ENCODE measurements around the gene DHX9.

DHX9 gene

GRCh38 chr1:182839209-182840066 is at the start of gene DHX9:
Gene DHX9 (plus strand): TSS chr1:182839347. CDS start chr1:182842567, 3,220 bp downstream.
- TF ChIP-seq ZFX (IDR thresholded peaks at IDR 0.05) (peak; percentile 67), CTCF (conservative IDR thresholded peaks at IDR 0.05) (peak; percentile 34)

GRCh38 chr1:182791281-182792179 is 47.6 kb upstream of the DHX9 start:
- no peak overlapping the region for H3K27ac ChIP-seq
- TF ChIP-seq CTCF (conservative IDR thresholded peaks at IDR 0.05) (no peak), ZFX (IDR thresholded peaks at IDR 0.05) (no peak)

More at GRCh38 chr1:182839209-182840066, at the start of gene DHX9:
- H3K27ac ChIP-seq: peak within 1 kb of the TSS; percentile 93

GRCh38 chr1:182794091-182794490 is 45.1 kb upstream of the DHX9 start:
- TF ChIP-seq ZFX (IDR thresholded peaks at IDR 0.05) (no peak), CTCF (conservative IDR thresholded peaks at IDR 0.05) (no peak)
- H3K27ac ChIP-seq: no peak overlapping the region

- TF ChIP-seq ZFX (IDR thresholded peaks at IDR 0.05) (no peak), CTCF (conservative IDR thresholded peaks at IDR 0.05) (no peak)
- H3K27ac ChIP-seq: no peak overlapping the region
These were observed 44.4 kb upstream of the DHX9 start for GRCh38 chr1:182794676-182795201.

GRCh38 chr1:182795563-182796228 is 43.5 kb upstream of the DHX9 start:
- TF ChIP-seq CTCF (conservative IDR thresholded peaks at IDR 0.05) (no peak), ZFX (IDR thresholded peaks at IDR 0.05) (no peak)
- no peak overlapping the region for H3K27ac ChIP-seq

GRCh38 chr1:182802006-182802803 is 36.9 kb upstream of the DHX9 start:
- no peak overlapping the region for H3K27ac ChIP-seq
- no peak for TF ChIP-seq ZFX (IDR thresholded peaks at IDR 0.05)
- TF ChIP-seq CTCF (conservative IDR thresholded peaks at IDR 0.05): no peak
